WTC11 (cell line): ENCODE data around the gene GAS6. TPM values are rescaled to one million over a fixed set of nuclear protein-coding genes. Genes with fewer than 3 reads are reported as not detected.

Source experiments
- ATAC-seq: fragments of 200-7000 bp; cut with Tn5 transposase; 2 replicates; pipeline ENCODE4 v1.10.0; 2021; ENCODE audit warnings: mild to moderate bottlenecking, moderate library complexity
- CTCF ChIA-PET: fragments of 300-600 bp; sonication (Branson Sonifier 250); formaldehyde crosslinking; loops from one replicate; lab custom pipeline; 2021; ENCODE audit warnings: antibody characterized with exemption; lab: Charles Lee
- POLR2A ChIA-PET: fragments of 350-600 bp; sonication (Branson Sonifier 250); formaldehyde crosslinking; loops from one replicate; lab custom pipeline; 2021; ENCODE audit warnings: antibody characterized with exemption; lab: Charles Lee
- DNase-seq: peaks from one replicate; pipeline ENCODE4 v3.0.0; 2021; ENCODE audit warnings: low spot score
- H3K27ac Mint-ChIP-seq: 2 replicates; pipeline ENCODE4 v1.8.0; 2021; ENCODE audit warnings: mixed read lengths
- H3K27me3 Mint-ChIP-seq: 2 replicates; pipeline ENCODE4 v1.8.0; 2021; ENCODE audit warnings: low read depth, mild to moderate bottlenecking, moderate library complexity, mixed read lengths
- H3K36me3 Mint-ChIP-seq: 2 replicates; pipeline ENCODE4 v1.8.0; 2021; ENCODE audit warnings: mixed read lengths
- H3K4me1 Mint-ChIP-seq: 2 replicates; pipeline ENCODE4 v1.8.0; 2022; ENCODE audit warnings: mixed read lengths
- H3K4me3 Mint-ChIP-seq: 2 replicates; pipeline ENCODE4 v1.8.0; 2021; ENCODE audit warnings: mild to moderate bottlenecking, moderate library complexity, mixed read lengths
- H3K9me3 Mint-ChIP-seq: 2 replicates; pipeline ENCODE4 v1.8.0; 2021; ENCODE audit warnings: mixed read lengths
- ATF2 ChIP-seq: sonication (generic); formaldehyde crosslinking; IDR thresholded peaks from 2 replicates; pipeline ENCODE4 v1.8.1; 2022; ENCODE audit warnings: low read depth, missing genetic modification reagents, borderline replicate concordance
- ATF3 ChIP-seq: sonication (generic); formaldehyde crosslinking; conservative IDR thresholded peaks from 2 replicates; pipeline ENCODE4 v1.8.1; 2022; ENCODE audit warnings: mild to moderate bottlenecking, missing genetic modification reagents
- CREB1 ChIP-seq: sonication (generic); formaldehyde crosslinking; IDR thresholded peaks from 2 replicates; pipeline ENCODE4 v1.8.0; 2023; ENCODE audit warnings: mild to moderate bottlenecking, missing genetic modification reagents
- ELF4 ChIP-seq: sonication (generic); formaldehyde crosslinking; IDR thresholded peaks from 2 replicates; pipeline ENCODE4 v1.8.1; 2022; ENCODE audit warnings: low read depth, mild to moderate bottlenecking, moderate library complexity, missing genetic modification reagents
- ESRRA ChIP-seq: sonication (generic); formaldehyde crosslinking; IDR thresholded peaks from 2 replicates; pipeline ENCODE4 v1.8.1; 2022; ENCODE audit warnings: mild to moderate bottlenecking, missing genetic modification reagents, borderline replicate concordance
- FOXP1 ChIP-seq: sonication (generic); formaldehyde crosslinking; IDR thresholded peaks from 2 replicates; pipeline ENCODE4 v1.8.0; 2022; ENCODE audit warnings: missing genetic modification reagents, mild to moderate bottlenecking, moderate library complexity, borderline replicate concordance
- GRHL2 ChIP-seq: fragments of 250-450 bp; sonication (Bioruptor Pico); IDR thresholded peaks from 2 replicates; pipeline ENCODE4 v1.8.0; 2022; ENCODE audit warnings: mild to moderate bottlenecking, moderate library complexity; ENCODE audit not compliant: insufficient replicate concordance, severe bottlenecking
- GTF2I ChIP-seq: fragments of 250-450 bp; sonication (Bioruptor Pico); conservative IDR thresholded peaks from 2 replicates; pipeline ENCODE4 v1.4.0; 2021; ENCODE audit warnings: mild to moderate bottlenecking
- JAZF1 ChIP-seq: fragments of 250-450 bp; sonication (Bioruptor Pico); IDR thresholded peaks from 2 replicates; pipeline ENCODE4 v1.9.0; 2021; ENCODE audit warnings: moderate library complexity, mild to moderate bottlenecking, inconsistent platforms
- MXD4 ChIP-seq: fragments of 250-450 bp; sonication (Bioruptor Pico); IDR thresholded peaks from 2 replicates; pipeline ENCODE4 v1.8.0; 2021; ENCODE audit warnings: mild to moderate bottlenecking, moderate library complexity, borderline replicate concordance
- NFATC4 ChIP-seq: fragments of 250-450 bp; sonication (Bioruptor Pico); IDR thresholded peaks from 2 replicates; pipeline ENCODE4 v1.9.0; 2021; ENCODE audit warnings: mild to moderate bottlenecking
- NFE2L1 ChIP-seq: sonication (generic); formaldehyde crosslinking; IDR thresholded peaks from 2 replicates; pipeline ENCODE4 v1.8.1; 2023; ENCODE audit warnings: missing genetic modification reagents
- NR2C2 ChIP-seq: sonication (generic); formaldehyde crosslinking; IDR thresholded peaks from 2 replicates; pipeline ENCODE4 v1.8.0; 2022; ENCODE audit warnings: mild to moderate bottlenecking, missing genetic modification reagents
- NR3C1 ChIP-seq: sonication (generic); formaldehyde crosslinking; conservative IDR thresholded peaks from 2 replicates; pipeline ENCODE4 v1.8.1; 2023; ENCODE audit warnings: low read depth, mild to moderate bottlenecking, missing genetic modification reagents
- PRRX2 ChIP-seq: fragments of 250-450 bp; sonication (Bioruptor Pico); IDR thresholded peaks from 2 replicates; pipeline ENCODE4 v1.8.0; 2021; ENCODE audit warnings: mild to moderate bottlenecking
- SMAD3 ChIP-seq: sonication (generic); formaldehyde crosslinking; IDR thresholded peaks from 2 replicates; pipeline ENCODE4 v1.8.0; 2022; ENCODE audit warnings: missing genetic modification reagents, mild to moderate bottlenecking, borderline replicate concordance
- SMAD4 ChIP-seq: sonication (generic); formaldehyde crosslinking; IDR thresholded peaks from 2 replicates; pipeline ENCODE4 v1.8.0; 2022; ENCODE audit warnings: mild to moderate bottlenecking, missing genetic modification reagents
- SOX15 ChIP-seq: fragments of 250-450 bp; sonication (Bioruptor Pico); IDR thresholded peaks from 2 replicates; pipeline ENCODE4 v1.9.0; 2021; ENCODE audit warnings: mild to moderate bottlenecking
- SP1 ChIP-seq: sonication (generic); formaldehyde crosslinking; conservative IDR thresholded peaks from 2 replicates; pipeline ENCODE4 v1.8.1; 2022; ENCODE audit warnings: missing genetic modification reagents
- ZMAT4 ChIP-seq: fragments of 250-450 bp; sonication (Bioruptor Pico); IDR thresholded peaks from 2 replicates; pipeline ENCODE4 v1.9.0; 2021; ENCODE audit warnings: mild to moderate bottlenecking
- ZNF263 ChIP-seq: sonication (generic); formaldehyde crosslinking; IDR thresholded peaks from 2 replicates; pipeline ENCODE4 v1.8.1; 2022; ENCODE audit warnings: low read depth, mild to moderate bottlenecking, moderate library complexity, missing genetic modification reagents
- ZNF396 ChIP-seq: fragments of 250-450 bp; sonication (Bioruptor Pico); IDR thresholded peaks from 2 replicates; pipeline ENCODE4 v1.8.0; 2021; ENCODE audit warnings: mild to moderate bottlenecking, moderate library complexity, borderline replicate concordance
- ZNF425 ChIP-seq: fragments of 250-450 bp; sonication (Bioruptor Pico); conservative IDR thresholded peaks from 2 replicates; pipeline ENCODE4 v1.9.0; 2021; ENCODE audit warnings: mild to moderate bottlenecking
- ZNF671 ChIP-seq: fragments of 250-450 bp; sonication (Bioruptor Pico); IDR thresholded peaks from 2 replicates; pipeline ENCODE4 v1.8.0; 2021; ENCODE audit warnings: mild to moderate bottlenecking
- total RNA-seq: library from RNA; stranded (reverse); gene quantifications from 3 replicates; pipeline ENCODE4 v1.2.3, GENCODE V29; 2021
- TF ChIP-seq, protein P1 (sequence below): sonication (generic); formaldehyde crosslinking; IDR thresholded peaks from 2 replicates; pipeline ENCODE4 v1.8.1; 2022; ENCODE audit warnings: low read depth, mild to moderate bottlenecking, moderate library complexity, missing genetic modification reagents, borderline replicate concordance
- TF ChIP-seq, protein P2 (sequence below): sonication (generic); formaldehyde crosslinking; IDR thresholded peaks from 2 replicates; pipeline ENCODE4 v1.8.0; 2022; ENCODE audit warnings: mild to moderate bottlenecking, missing genetic modification reagents
- TF ChIP-seq, protein P3 (sequence below): sonication (generic); formaldehyde crosslinking; IDR thresholded peaks from 2 replicates; pipeline ENCODE4 v1.8.0; 2022; ENCODE audit warnings: mild to moderate bottlenecking, missing genetic modification reagents

Gene GAS6
- total RNA-seq, 1 experiment from 2014 or later, result 29.4 TPM

DNA sequence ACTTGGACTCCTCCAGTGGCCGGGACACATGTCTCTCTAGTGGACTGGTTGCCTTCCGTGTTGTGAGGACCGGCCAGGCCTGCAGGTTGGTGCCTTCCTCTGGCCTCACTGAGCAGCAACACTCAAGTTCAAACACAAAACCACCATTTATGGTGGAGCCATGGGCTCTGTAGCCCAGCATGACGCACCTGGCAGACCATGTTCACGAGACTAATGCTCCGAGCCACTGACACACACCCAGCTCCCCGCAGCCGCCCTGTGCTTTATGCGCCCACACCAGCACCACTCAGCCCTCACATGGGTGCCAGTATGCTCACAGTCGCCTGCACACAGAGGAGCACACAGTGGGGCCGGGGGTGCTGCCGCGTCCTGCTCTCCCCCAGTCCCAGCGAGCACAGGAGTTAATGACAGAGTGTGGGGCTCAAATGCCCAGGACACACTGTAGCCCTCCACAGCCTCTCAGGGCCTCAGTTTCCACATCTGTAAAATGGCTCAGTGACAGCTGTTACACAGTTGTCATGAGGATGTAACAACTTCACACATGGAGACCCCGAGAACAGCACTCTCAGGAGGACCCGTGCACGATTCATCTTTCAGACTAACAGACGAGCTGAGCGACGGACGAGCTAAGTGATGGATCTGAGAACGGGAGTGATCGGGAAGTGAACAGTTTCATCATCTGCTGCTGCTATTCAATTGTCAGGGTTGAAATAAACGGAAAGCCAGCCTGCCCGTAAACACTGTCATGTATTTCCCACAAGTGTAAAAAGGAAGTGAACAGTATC, 7.8 kb downstream of the GAS6 start:
- Mint-ChIP-seq H3K27me3 (no peaks in the 10 kb centered on the region), H3K4me3 (no peak overlapping the region), H3K4me1 (peaks cover 57% of the 10 kb centered on the region)
- TF ChIP-seq ESRRA (CRISPR knock-in tag) (no peak), GRHL2 (no peak), PRRX2 (no peak), ZNF425 (CRISPR knock-in tag) (no peak), NFE2L1 (CRISPR knock-in tag) (no peak), ZNF396 (CRISPR knock-in tag) (no peak), ELF4 (no peak), SMAD3 (CRISPR knock-in tag) (no peak), NFATC4 (CRISPR knock-in tag) (no peak), GTF2I (CRISPR knock-in tag) (no peak), SOX15 (no peak), ZNF671 (CRISPR knock-in tag) (no peak), ZNF263 (CRISPR knock-in tag) (no peak), NR2C2 (CRISPR knock-in tag) (no peak), FOXP1 (CRISPR knock-in tag) (no peak), JAZF1 (CRISPR knock-in tag) (no peak), NR3C1 (CRISPR knock-in tag) (no peak)
- TF ChIP-seq, protein P1, sequence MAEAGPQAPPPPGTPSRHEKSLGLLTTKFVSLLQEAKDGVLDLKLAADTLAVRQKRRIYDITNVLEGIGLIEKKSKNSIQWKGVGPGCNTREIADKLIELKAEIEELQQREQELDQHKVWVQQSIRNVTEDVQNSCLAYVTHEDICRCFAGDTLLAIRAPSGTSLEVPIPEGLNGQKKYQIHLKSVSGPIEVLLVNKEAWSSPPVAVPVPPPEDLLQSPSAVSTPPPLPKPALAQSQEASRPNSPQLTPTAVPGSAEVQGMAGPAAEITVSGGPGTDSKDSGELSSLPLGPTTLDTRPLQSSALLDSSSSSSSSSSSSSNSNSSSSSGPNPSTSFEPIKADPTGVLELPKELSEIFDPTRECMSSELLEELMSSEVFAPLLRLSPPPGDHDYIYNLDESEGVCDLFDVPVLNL, result no peak
- TF ChIP-seq, protein P2, sequence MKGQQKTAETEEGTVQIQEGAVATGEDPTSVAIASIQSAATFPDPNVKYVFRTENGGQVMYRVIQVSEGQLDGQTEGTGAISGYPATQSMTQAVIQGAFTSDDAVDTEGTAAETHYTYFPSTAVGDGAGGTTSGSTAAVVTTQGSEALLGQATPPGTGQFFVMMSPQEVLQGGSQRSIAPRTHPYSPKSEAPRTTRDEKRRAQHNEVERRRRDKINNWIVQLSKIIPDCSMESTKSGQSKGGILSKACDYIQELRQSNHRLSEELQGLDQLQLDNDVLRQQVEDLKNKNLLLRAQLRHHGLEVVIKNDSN (CRISPR knock-in tag), result no peak
- TF ChIP-seq, all 79 proteins: peak for 0
- no peak for ATAC-seq
- no peak for DNase-seq
- peaks cover 13% of the 10 kb centered on the region for H3K9me3 Mint-ChIP-seq
- H3K36me3 Mint-ChIP-seq, result peaks cover 13% of the 10 kb centered on the region
- H3K27ac Mint-ChIP-seq, result peak overlapping the region; percentile 48
- CTCF ChIA-PET, result interaction anchor here (1.2 kb wide), 1 partner anchor 12 kb away, joined by 5 read pairs; no protein-coding TSS in a partner anchor
- POLR2A ChIA-PET, result no interaction called here

GRCh38 chr13:113855012-113855921, 8.6 kb downstream of the GAS6 start:
- Mint-ChIP-seq H3K9me3 (peaks cover 13% of the 10 kb centered on the region), H3K27ac (no peak overlapping the region), H3K36me3 (peaks cover 13% of the 10 kb centered on the region), H3K4me1 (peaks cover 48% of the 10 kb centered on the region), H3K27me3 (no peaks in the 10 kb centered on the region), H3K4me3 (no peak overlapping the region)
- DNase-seq, result no peak
- ChIA-PET POLR2A (no interaction called here), CTCF (interaction anchor here (1.2 kb wide), 1 partner anchor 12 kb away, joined by 5 read pairs; no protein-coding TSS in a partner anchor)
- no peak for ATAC-seq
- no peak for TF ChIP-seq ATF3
- no peak for TF ChIP-seq ZMAT4
- TF ChIP-seq, protein P3, sequence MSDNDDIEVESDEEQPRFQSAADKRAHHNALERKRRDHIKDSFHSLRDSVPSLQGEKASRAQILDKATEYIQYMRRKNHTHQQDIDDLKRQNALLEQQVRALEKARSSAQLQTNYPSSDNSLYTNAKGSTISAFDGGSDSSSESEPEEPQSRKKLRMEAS (CRISPR knock-in tag), result no peak
- TF ChIP-seq CREB1 (CRISPR knock-in tag), result no peak
- no peak for TF ChIP-seq SP1 (CRISPR knock-in tag)
- TF ChIP-seq SMAD4, result no peak
- no peak for TF ChIP-seq NFATC4 (CRISPR knock-in tag)
- TF ChIP-seq MXD4 (CRISPR knock-in tag), result no peak
- no peak for TF ChIP-seq ATF2 (CRISPR knock-in tag)
